Astrocyte of the cerebellum (primary cell): Measurements from ENCODE around the gene LYAR.

Experiments
- DNase-seq: peaks from one replicate; pipeline ENCODE4 v3.0.0-alpha.2; 2011; ENCODE audit warnings: low read depth
- H3K4me3 ChIP-seq: 2 replicates; pipeline ENCODE4 v1.5.1; 2011; ENCODE audit warnings: mild to moderate bottlenecking, low read depth, low read length, moderate library complexity
- in situ Hi-C: cut with HindIII; loops from 2 replicates; pipeline ENCODE4 v1.10.0; 2017; ENCODE audit warnings: low sequenced_read_pairs
- TF ChIP-seq, protein P1 (sequence below): IDR thresholded peaks from 2 replicates; pipeline ENCODE4 v1.5.1; 2012; ENCODE audit warnings: low read length, low read depth, moderate library complexity, mild to moderate bottlenecking; ENCODE audit errors: missing control alignments

The LYAR gene

DNA sequence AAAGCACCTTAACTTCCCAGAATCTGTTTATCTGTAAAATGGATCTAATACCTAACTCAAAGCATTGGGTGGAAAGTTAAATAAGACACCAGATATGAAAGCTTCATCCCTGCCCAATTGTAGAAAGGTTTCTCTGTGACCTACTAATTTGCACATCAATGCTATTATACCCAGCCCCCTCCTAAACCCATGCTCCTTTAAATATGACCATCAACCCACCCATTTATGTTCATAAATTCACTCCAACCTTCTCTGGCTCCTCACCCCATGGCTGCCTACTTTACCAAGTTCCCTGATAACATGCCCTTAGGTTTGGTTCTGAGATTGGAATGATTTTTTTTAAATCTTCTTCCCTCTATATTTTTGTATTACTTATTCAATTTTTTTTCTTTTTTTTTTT is 1.9 kb downstream of the LYAR start:
- DNase-seq, result no peak
- TF ChIP-seq, protein P1, sequence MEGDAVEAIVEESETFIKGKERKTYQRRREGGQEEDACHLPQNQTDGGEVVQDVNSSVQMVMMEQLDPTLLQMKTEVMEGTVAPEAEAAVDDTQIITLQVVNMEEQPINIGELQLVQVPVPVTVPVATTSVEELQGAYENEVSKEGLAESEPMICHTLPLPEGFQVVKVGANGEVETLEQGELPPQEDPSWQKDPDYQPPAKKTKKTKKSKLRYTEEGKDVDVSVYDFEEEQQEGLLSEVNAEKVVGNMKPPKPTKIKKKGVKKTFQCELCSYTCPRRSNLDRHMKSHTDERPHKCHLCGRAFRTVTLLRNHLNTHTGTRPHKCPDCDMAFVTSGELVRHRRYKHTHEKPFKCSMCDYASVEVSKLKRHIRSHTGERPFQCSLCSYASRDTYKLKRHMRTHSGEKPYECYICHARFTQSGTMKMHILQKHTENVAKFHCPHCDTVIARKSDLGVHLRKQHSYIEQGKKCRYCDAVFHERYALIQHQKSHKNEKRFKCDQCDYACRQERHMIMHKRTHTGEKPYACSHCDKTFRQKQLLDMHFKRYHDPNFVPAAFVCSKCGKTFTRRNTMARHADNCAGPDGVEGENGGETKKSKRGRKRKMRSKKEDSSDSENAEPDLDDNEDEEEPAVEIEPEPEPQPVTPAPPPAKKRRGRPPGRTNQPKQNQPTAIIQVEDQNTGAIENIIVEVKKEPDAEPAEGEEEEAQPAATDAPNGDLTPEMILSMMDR, result no peak
- in situ Hi-C loops, result loop anchor here (5.0 kb wide), 1 partner anchor 79 kb away; no protein-coding TSS in a partner anchor
- no peak overlapping the region for H3K4me3 ChIP-seq

DNA sequence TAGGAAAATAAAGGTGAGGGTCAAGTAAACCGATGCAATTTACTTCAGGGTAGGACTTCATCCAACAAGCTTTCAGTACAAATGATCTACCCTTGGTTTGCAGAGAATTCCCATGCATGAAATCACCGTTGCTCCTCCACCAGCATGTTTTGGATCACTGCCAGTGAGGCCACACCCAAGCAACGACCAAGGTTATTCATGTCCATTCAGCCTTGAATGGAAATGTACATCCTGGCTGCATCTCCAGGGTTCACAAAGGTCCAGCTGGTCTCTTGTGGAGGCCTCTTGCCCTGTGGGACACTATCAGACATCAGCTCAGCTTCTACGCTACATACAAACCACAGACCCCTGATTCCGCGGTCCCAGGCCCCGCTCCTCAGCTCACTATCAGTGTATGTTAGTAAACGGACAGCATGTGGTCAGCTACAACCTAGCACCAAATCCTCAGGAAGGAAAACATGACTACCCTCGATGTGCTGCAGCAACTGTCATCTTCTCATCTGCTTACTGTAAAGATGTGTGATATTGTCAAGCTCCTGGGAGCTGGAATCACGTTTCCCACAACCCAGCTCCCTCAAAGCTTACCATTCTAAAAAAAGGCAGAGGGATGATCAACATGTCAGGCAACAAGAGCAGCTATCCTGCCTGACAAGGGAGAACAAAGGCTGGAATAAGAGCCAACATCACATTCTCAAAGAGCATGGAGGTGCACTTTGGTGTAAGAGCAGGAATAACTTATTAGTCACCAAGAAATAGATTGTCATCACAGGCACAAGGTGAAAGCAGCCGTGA is 4.9 kb downstream of the LYAR start:
- no peak overlapping the region for H3K4me3 ChIP-seq
- TF ChIP-seq, protein P1, result no peak
- DNase-seq, result no peak
- in situ Hi-C loops, result loop anchor here (5.0 kb wide), 1 partner anchor 82 kb away; no protein-coding TSS in a partner anchor

DNA sequence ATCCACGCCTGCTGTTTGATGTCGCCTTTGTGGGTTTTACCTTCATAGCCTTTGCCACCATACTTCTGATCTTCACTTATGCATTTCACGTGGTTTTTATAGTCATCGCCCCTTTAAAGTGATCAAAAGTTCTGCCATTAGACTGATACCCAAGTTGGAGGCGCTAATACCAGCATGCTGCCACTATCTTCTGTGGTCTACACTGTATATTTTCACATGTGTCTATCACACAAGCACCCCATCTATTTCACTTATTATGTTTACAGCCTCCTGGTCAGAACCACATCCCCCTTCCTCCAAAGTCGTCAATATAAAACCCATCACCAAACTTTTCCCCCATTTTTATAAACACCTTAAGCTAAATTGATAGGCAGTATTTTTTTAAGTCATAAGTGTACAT is 8.2 kb downstream of the LYAR start:
- no peak overlapping the region for H3K4me3 ChIP-seq
- no peak for DNase-seq
- TF ChIP-seq, protein P1, result no peak
- in situ Hi-C loops, result no loop called here

DNA sequence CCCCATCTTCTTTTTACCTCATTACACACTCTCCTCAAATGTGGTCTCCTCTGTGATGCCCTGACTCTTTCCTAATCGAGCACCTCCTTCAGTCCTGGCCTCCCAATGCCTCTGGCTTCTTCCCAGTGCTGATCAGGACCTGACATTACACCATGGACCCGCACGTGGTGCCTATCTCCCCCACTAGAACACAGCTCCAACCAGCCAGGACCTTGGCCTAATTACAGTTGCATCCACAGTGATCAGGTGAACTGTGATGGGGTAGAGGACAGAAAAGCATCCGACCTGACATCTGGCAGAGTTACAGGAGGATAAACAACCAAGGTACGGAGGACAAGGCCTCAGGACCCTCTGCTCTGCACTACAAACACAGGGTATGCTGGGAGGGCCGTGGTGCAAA is 12.4 kb downstream of the LYAR start:
- no peak for DNase-seq
- TF ChIP-seq, protein P1, result no peak
- in situ Hi-C loops, result no loop called here
- no peak overlapping the region for H3K4me3 ChIP-seq

DNA sequence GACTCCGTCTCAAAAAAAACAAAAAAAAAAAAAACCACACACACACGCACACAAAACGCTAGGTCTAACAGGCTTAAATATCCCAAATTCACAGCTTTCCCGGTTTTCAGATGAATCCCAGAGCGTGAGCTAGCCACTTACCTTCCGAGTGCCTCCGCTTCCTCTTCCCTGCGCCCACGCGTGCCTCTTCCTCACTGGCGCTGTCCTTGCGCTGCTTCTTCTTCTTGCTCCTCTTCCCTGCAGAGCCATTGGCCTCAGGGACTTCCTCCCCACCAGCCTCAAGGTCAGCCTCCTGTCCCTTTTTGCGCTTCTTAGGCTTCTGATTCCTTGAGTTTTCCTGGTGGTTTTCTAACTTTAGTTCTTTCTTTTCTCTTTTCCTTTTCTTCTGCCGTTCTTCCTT is 15.7 kb downstream of the LYAR start:
- no peak for DNase-seq
- in situ Hi-C loops, result no loop called here
- no peak overlapping the region for H3K4me3 ChIP-seq
- TF ChIP-seq, protein P1, result no peak

DNA sequence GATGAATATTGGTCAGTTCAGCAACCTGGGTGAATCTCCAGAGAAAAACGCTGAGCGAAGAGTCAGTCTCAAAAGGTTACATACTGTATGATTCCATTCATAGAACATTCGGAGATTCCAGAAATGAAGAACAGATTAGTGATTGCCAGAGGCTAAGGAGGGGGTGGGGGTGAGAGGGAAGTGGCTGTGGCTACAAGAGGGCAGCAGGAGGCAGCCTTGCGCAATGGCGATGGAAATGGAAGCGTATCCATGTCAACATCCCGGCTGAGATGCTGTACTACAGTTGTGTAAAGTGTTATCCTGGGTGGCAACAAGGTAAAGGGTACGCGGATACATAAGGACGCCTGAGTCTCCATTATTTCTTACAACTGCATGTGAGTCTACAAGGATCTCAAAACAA is 18.0 kb downstream of the LYAR start:
- in situ Hi-C loops, result no loop called here
- DNase-seq, result no peak
- H3K4me3 ChIP-seq, result no peak overlapping the region
- TF ChIP-seq, protein P1, result no peak
